DLD1 (cell line): ENCODE measurements around the gene AGBL3.
"Not testable (repeated sequence)": the region's sequence is repeated elsewhere in the genome, so short reads cannot be mapped to it uniquely, and the experiment has no call there.

Experiments
- in situ Hi-C: cut with HindIII; loops from 2 replicates; pipeline ENCODE4 v1.10.0; 2017; ENCODE audit warnings: low sequenced_read_pairs

The AGBL3 gene

DNA sequence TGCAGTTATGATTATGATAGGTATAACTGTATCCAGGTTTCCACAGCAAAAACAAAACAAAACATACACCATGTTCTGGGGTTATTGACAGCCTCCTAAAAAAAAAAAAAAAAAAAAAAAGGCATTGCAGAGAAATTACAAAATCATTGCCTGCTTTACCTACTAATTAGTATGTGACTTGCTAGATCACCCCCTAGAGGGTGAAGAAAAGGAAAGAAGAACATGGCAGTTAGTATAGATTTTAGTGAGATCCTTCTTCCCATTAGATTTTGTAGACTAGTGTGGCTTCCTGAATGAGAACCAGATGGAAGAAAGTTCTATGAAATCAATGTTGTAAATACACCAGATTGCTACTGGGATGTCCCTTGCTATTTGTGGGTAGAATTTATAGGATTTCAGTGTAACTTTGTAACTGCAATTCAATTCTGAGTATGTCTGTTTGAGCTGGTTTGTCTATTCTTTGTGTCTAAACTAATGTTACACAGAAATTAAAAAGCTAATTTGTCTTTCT, 24.0 kb upstream of the AGBL3 start:
- in situ Hi-C loops, result loop anchor here (25.0 kb wide), 1 partner anchor 325 kb away; the partner anchor contains the start of gene BPGM

GRCh38 chr7:134963036-134963435, 23.3 kb upstream of the AGBL3 start:
- in situ Hi-C loops, result loop anchor here (25.0 kb wide), 1 partner anchor 326 kb away; the partner anchor contains the start of gene BPGM

DNA sequence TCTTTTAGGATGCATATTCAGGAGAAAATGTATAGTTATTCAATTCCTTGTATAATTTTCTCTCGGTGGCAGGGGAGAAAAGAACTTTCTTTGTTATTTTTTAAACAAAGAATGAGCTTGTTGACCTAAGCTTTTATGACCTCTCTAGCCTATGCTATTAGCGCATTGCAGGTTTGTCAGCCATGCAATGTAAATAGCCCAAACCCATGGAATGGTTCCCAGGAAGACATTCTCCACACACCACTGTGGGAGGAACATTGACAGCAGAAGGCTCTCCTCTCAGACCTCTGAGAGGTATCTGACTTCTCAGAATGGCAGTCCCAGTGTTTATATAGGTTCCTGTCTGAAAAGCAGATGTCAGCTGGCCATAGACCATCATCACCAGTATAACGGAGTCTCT, 19.6 kb upstream of the AGBL3 start:
- in situ Hi-C loops, result loop anchor here (25.0 kb wide), 1 partner anchor 329 kb away; the partner anchor contains the start of gene BPGM

DNA sequence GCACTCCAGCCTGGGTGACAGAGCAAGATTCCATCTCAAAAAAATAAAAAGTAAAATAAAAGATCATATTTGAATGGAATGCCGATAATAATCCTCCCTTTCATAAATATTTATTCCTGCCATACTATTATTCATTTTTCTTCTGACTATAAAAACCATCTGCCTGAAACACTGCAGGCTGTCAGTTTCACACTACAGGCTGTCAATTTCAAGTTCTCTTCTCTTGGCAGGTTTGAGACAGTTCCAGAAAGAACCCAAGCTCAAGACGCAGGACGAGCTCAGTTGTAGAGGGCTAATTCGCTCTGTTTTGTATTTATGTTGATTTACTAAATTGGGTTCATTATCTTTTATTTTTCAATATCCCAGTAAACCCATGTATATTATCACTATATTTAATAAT, 18.2 kb upstream of the AGBL3 start:
- in situ Hi-C loops, result loop anchor here (25.0 kb wide), 1 partner anchor 331 kb away; the partner anchor contains the start of gene BPGM

GRCh38 chr7:134981645-134982044, 4.7 kb upstream of the AGBL3 start:
- in situ Hi-C loops, result not testable (repeated sequence)

DNA sequence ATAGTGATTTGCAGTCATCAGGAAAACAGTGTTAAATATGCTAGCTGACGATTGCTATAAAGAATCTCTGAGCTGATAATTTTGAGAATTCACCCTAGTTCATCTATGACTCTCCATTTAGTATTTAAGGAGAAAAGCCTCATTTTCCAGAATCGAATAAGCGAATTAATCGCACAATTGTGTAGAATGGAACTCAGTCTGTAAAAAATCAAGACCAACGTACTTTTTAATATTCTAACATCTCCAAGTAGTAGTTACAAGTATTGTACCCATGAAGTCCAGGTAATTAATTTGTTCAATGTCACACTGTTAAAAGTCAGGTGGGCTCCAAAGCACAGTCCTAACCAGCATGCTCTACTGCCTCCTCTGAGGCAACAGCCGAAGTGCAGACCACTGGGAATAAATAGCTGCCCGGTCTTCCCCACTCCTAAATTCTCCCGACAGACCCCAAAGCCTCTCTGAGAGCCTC, 380 bp upstream of the AGBL3 start:
- in situ Hi-C loops, result no loop called here

DNA sequence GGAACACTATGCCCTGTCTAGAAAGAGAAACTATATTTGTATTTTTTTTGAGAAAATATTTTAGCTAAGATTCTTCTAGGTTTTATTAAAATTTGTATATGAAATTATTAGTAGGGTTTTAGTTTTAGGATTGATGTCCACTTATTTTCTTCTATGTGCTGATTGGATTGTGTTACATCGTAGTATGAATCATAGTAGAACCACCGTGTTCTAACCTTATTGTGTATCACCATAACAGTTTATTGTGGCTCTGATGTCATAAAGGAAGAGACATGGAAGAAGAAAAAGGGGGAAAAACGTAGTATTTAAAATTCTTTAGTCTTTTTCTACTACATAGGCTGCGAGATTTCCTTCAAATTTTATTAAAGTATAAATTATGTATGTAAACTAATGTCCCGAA, 1.9 kb downstream of the AGBL3 start:
- in situ Hi-C loops, result no loop called here

DNA sequence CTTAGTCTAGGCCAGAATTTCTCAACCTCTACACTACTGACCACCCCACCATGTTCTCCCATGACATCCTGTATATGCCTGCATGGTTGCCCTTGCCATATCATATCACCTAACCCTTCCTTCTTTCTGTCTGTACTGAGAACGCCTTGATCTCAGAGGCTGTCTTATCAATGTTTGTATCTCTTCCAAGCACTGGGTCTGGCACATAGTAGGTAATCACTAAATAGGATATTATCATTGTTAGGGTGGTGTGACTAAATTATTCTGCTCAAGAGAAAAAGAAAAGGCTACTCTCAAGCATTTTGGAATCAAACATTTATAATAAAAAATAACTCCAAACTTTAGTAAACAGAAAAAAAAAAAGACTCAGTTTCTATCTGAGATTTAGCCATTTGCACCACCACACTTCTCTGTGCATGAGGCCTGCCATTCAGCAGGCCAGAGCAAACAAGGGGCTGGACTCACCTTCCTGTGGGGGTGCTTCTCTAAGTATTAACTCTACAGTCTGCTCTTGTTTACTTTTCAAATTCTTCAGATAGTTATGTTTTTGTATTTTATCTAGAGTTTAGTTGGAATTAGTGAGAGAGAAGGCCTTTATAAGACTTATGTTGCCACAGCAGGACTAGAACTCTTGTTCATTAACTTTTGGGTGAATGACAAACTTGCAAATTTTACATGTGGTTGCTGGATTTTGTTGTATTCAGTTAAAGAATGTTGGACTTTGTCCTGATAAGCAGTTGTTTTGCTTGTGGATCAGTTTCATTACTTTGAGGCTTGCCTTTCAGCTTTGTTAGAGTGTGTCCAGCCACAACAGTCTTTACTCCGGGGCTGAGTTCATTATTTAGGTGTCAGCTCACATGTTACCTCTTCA, 5.4 kb downstream of the AGBL3 start:
- in situ Hi-C loops, result no loop called here

- in situ Hi-C loops, result no loop called here
These were observed 6.4 kb downstream of the AGBL3 start for GRCh38 chr7:134992626-134993179.

DNA sequence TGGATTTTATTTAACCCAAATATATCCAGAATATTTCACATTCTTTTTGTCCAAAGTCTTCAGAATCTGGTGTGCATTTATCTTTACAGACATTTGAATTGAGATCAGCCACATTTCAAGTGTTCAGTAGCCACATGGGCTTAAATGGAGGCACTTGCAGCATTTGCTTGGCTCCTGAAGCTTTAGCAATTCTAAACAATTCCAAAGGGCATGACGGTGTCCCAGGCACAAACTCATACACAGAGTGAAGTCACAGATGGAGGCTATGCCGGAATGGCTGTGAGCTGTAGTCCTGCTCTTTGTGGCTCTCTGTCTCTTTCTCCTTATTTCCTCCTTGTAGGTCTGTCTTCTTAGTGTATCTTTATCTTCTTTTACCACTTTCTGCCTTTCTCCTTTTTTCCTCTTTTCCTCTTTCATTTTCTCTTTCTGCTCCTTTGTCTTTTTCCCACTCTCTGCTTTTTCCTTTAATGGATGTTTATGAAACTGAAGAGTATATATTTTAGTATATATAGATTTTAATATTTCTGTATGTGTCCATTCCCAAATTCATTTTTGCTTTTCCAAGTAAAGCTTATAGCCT, 7.7 kb downstream of the AGBL3 start:
- in situ Hi-C loops, result no loop called here

DNA sequence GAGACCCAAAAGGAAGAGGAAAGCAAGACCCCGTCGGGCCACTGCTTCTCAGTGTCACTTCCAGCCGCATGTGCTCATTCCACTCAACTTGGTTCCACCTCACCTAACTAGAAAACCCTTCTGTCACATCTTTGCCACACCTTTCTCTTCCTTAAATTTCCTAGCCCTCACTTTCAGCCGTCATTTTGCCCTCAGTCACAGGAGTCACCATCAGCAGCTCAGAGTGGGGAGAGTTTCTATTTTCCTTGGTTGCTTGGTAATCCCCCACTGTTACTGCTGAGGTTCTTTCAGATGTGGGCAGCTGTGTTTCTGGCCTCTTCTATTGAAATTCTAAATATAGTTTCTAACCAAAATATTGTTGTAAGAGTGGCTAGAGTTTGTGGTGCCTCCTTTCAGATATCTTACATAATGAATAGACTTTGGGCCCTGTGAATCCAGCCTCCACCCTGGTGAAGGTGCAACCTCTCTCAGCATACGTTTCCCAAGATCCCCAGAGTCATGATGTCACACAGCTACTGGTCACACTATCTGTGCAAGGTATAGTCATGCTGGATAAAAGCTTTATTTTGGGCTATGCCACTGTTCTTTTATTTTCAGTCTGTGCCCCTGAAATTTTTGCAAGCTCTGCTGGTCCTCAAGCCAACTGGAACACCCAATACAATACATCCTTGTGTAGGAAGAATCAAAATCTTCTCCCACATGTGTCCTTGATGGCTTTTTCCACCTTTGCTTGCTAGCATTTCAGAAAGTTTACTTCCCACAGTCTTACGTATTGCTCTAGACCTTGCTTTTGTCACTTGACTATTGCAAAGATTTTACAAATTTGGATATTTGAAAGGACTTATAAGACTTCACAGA, 9.2 kb downstream of the AGBL3 start:
- in situ Hi-C loops, result no loop called here

GRCh38 chr7:134996097-134996550, 9.8 kb downstream of the AGBL3 start:
- in situ Hi-C loops, result no loop called here

GRCh38 chr7:134997214-134997885, 11.0 kb downstream of the AGBL3 start:
- in situ Hi-C loops, result no loop called here

DNA sequence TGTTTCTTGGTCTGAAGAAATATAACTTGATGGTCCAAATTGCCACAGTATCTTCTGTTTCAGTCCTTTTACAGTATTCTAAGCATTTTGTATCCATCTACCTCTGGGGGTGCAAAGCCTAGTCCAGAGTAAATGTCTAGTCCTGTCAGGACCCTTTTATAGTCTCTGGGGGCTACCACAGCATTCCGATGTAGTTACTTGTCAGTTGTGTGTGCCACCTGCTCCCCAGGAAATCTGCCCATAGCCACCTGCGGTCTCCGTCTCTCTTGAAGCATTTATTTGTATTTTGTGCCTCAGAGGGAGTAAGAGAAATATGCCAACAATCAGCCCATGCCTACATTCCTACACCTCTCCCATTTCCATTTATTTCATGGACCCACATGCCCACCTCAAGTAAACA, 12.8 kb downstream of the AGBL3 start:
- in situ Hi-C loops, result no loop called here

DNA sequence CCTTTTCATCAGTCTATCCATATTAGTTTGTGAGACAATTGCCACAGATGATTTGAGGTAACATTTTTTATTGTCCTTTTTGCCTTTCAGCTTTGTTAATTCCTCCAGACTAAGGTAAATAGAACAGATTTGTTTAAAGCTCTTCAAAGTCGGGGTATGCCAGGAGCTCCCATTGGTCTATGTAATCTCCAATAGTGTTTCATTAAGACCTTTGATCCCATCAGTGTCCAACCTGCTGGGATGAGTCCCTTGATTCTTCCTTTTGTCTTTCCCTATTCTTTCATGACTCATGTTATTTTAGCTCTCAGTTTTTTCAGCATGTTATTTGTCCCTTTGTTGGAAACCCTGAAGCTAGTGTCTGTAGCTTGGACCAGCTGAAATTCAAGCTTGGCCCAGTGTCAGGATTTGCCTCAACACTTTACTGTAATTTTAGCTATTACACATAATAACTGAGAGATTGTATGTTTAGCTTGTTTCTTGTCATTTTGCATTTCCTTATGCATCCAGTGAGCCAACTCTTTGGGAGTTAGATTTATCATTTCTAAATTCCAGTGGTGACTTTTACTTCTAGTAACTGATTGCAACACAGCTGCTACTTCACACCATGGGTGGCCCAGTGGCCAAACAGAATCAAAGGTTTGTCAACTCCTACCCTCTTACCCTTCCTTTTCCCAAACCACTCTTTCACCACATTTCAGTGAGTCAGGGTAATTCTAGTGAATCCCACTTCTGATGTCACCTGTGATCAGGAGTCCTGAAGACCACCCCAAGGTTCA, 15.3 kb downstream of the AGBL3 start:
- in situ Hi-C loops, result no loop called here

- in situ Hi-C loops, result no loop called here
These were observed 25.9 kb downstream of the AGBL3 start for GRCh38 chr7:135012229-135012628.

GRCh38 chr7:135023622-135024021, 37.3 kb downstream of the AGBL3 start:
- in situ Hi-C loops, result no loop called here

GRCh38 chr7:135035252-135035651, 48.9 kb downstream of the AGBL3 start:
- in situ Hi-C loops, result no loop called here

- in situ Hi-C loops, result not testable (repeated sequence)
These were observed 80.7 kb downstream of the AGBL3 start for GRCh38 chr7:135067017-135067416.
